ENCODE measurements around the gene TMUB1. TPM values are rescaled to one million over a fixed set of nuclear protein-coding genes. Genes with fewer than 3 reads are reported as not detected.

The TMUB1 gene
- total and polyA plus RNA-seq, 9 of the 15 experiments (the other 6 are each of a cell fraction or from before 2014, with no cell fraction given), result 0.14 to 241 (median 74.1) TPM

GRCh38 chr7:151061213-151062110 lies 21.8 kb downstream of the TMUB1 start (continued):
- TF ChIP-seq ZNF407 (IDR thresholded peaks at IDR 0.05; ENCODE audit: low read depth) (peak; percentile 78), CBX8 (IDR thresholded peaks at IDR 0.05; ENCODE audit: borderline replicate concordance, extremely low read depth, low read depth, low read length, poor library complexity, severe bottlenecking) (no peak), RUNX1 (IDR thresholded peaks at IDR 0.05; ENCODE audit: low read depth) (0 out of 2 replicates have a peak, but pooled peaks have one; percentile 56), ZNF75A (CRISPR knock-in tag; IDR thresholded peaks at IDR 0.05) (no peak), ZNF280A (IDR thresholded peaks at IDR 0.05; ENCODE audit: low read depth, partially characterized antibody) (no peak), MAZ (CRISPR knock-in tag; conservative IDR thresholded peaks at IDR 0.05 in 1 of 2, IDR thresholded peaks at IDR 0.05 in 1 of 2) (0 out of 4 replicates have a peak, but pooled peaks of 1 of the 2 experiments have one; percentile 16), CREB3 (tag; conservative IDR thresholded peaks at IDR 0.05; ENCODE audit: low read depth) (0 out of 2 replicates have a peak, but pooled peaks have one; percentile 31), SRSF9 (IDR thresholded peaks at IDR 0.05; ENCODE audit: borderline replicate concordance, low read depth, low read length) (no peak), U2AF1 (optimal IDR thresholded peaks at IDR 0.05; ENCODE audit: low read depth, low read length) (no peak), PHB2 (IDR thresholded peaks at IDR 0.05; ENCODE audit: low read depth) (0 out of 2 replicates have a peak, but pooled peaks have one; percentile 60), FOXP4 (CRISPR knock-in tag; IDR thresholded peaks at IDR 0.05; ENCODE audit: borderline replicate concordance) (no peak)

Measured in K562 (cell line).